Mesendoderm (in vitro differentiated cells): ENCODE measurements around the gene RAB31.
A peak's percentile ranks its signal among the peaks of the same experiment; 100 is the strongest.

Experiments
- DNase-seq: peaks from one replicate; pipeline ENCODE4 v3.0.0; 2013
- H2AK5ac ChIP-seq: 2 replicates; pipeline ENCODE4 v1.6.1; 2013; ENCODE audit warnings: low read length, inconsistent platforms
- H2BK120ac ChIP-seq: 2 replicates; pipeline ENCODE4 v1.6.1; 2013; ENCODE audit warnings: low read depth, mild to moderate bottlenecking, low read length, moderate library complexity, mixed read lengths
- H2BK15ac ChIP-seq: replicated peaks from 2 replicates; pipeline ENCODE4 v1.6.1; 2013; ENCODE audit warnings: low read depth, mild to moderate bottlenecking, moderate library complexity
- H2BK5ac ChIP-seq: 2 replicates; pipeline ENCODE4 v1.6.1; 2013; ENCODE audit warnings: low read length, inconsistent platforms
- H3K18ac ChIP-seq: 2 replicates; pipeline ENCODE4 v1.6.1; 2013; ENCODE audit warnings: mild to moderate bottlenecking, low read length, mixed read lengths
- H3K23ac ChIP-seq: one replicate; pipeline ENCODE4 v1.6.1; 2013; ENCODE audit warnings: low read length
- H3K27ac ChIP-seq: 2 replicates; pipeline ENCODE4 v1.5.1; 2013; ENCODE audit warnings: low read depth, mild to moderate bottlenecking, inconsistent platforms, low read length, moderate library complexity
- H3K27me3 ChIP-seq: 2 replicates; pipeline ENCODE4 v1.6.1; 2013; ENCODE audit warnings: low read length, control low read depth, mild to moderate bottlenecking, inconsistent platforms; ENCODE audit not compliant: insufficient read depth, poor library complexity
- H3K36me3 ChIP-seq: 2 replicates; pipeline ENCODE4 v1.6.1; 2013; ENCODE audit warnings: low read length, inconsistent platforms; ENCODE audit not compliant: control insufficient read depth, insufficient read depth
- H3K4ac ChIP-seq: one replicate; pipeline ENCODE4 v1.6.1; 2013; ENCODE audit warnings: low read depth, mild to moderate bottlenecking, low read length, moderate library complexity
- H3K4me1 ChIP-seq: 2 replicates; pipeline ENCODE4 v1.6.1; 2013; ENCODE audit warnings: low read depth, low read length, inconsistent platforms; ENCODE audit not compliant: control insufficient read depth
- H3K4me2 ChIP-seq: 2 replicates; pipeline ENCODE4 v1.6.1; 2013; ENCODE audit warnings: low read length
- H3K4me3 ChIP-seq: 2 replicates; pipeline ENCODE4 v1.5.1; 2013; ENCODE audit warnings: mild to moderate bottlenecking, low read length
- H3K56ac ChIP-seq: one replicate; pipeline ENCODE4 v1.6.1; 2013; ENCODE audit warnings: low read length
- H3K79me1 ChIP-seq: 2 replicates; pipeline ENCODE4 v1.6.1; 2013; ENCODE audit warnings: low read length, inconsistent platforms
- H3K79me2 ChIP-seq: 2 replicates; pipeline ENCODE4 v1.6.1; 2013; ENCODE audit warnings: mild to moderate bottlenecking, low read length; ENCODE audit not compliant: control insufficient read depth, insufficient read depth
- H3K9ac ChIP-seq: 2 replicates; pipeline ENCODE4 v1.6.1; 2013; ENCODE audit warnings: low read length, inconsistent platforms
- H4K5ac ChIP-seq: one replicate; pipeline ENCODE4 v1.6.1; 2013; ENCODE audit warnings: low read length
- H4K8ac ChIP-seq: one replicate; pipeline ENCODE4 v1.6.1; 2013; ENCODE audit warnings: low read depth, mild to moderate bottlenecking, control low read depth, low read length, moderate library complexity
- WGBS: extraction: QIAGEN DNeasy Blood & Tissue Kit; methylation state at CpG from one replicate; pipeline ENCODE4 v1.1.7; 2013; ENCODE audit warnings: low lambda C conversion rate, missing lambda C conversion rate; ENCODE audit not compliant: insufficient coverage; ENCODE audit errors: extremely low coverage; 5-methylcytosine and 5-hydroxymethylcytosine counted together

The RAB31 gene

DNA sequence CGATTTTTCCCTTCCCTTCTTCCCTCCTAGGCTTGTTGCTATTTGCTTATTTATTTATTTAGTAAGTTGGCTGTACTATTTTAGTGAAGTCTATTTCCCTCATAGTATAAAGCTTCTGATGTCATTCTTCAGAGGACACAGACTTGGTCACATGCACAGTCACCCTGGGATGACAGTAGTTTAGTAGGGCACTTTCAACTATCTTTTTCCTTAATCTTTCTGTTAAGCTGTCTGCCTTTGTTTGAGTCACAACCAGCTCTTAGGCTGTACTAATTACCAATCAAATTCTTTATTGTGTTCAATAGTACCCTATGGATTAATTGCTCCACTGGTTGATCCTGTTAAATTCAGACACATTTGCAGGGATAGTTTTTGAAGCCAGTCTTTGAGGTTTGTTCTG lies 26.9 kb upstream of the RAB31 start:
- H3K27ac ChIP-seq: no peak overlapping the region
- no peak for DNase-seq
- H2BK120ac ChIP-seq: no peak overlapping the region
- H2AK5ac ChIP-seq: no peak overlapping the region
- H3K79me2 ChIP-seq: no peaks in the 10 kb centered on the region
- H3K27me3 ChIP-seq: no peaks in the 10 kb centered on the region
- no peaks in the 10 kb centered on the region for H3K4me1 ChIP-seq
- H3K36me3 ChIP-seq: no peaks in the 10 kb centered on the region
- no peaks in the 10 kb centered on the region for H3K79me1 ChIP-seq
- no peak overlapping the region for H4K8ac ChIP-seq
- H3K56ac ChIP-seq: no peak overlapping the region
- no CpG with 5 or more reads among the region's 1 CpG for WGBS
- H3K18ac ChIP-seq: no peak overlapping the region
- no peak overlapping the region for H3K9ac ChIP-seq
- H3K4me3 ChIP-seq: no peak overlapping the region
- no peak overlapping the region for H2BK5ac ChIP-seq
- H3K4ac ChIP-seq: no peak overlapping the region
- H2BK15ac ChIP-seq: no peak overlapping the region
- no peak overlapping the region for H4K5ac ChIP-seq
- H3K4me2 ChIP-seq: no peak overlapping the region
- H3K23ac ChIP-seq: no peak overlapping the region

DNA sequence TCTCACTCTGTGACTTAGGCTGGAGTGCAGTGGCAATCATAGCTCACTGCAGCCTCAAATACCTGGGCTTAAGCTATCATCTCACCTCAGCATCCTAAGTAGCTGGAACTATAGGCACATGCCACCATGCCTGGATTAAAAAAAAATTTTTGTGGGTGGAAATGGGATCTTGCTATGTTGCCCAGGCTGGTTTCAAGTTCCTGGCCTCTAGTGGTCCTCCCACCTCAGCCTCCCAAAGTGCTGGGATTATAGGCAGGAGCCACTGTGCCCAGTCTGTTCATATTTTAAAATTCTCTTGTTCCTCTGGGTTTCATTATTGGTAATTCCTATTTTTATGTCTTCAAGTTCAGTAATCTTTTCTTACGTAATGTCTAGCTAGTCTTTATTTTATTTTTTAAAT lies 25.5 kb upstream of the RAB31 start:
- H3K4ac ChIP-seq: no peak overlapping the region
- H4K8ac ChIP-seq: no peak overlapping the region
- H2AK5ac ChIP-seq: no peak overlapping the region
- no peak overlapping the region for H3K4me3 ChIP-seq
- H3K56ac ChIP-seq: no peak overlapping the region
- H3K4me1 ChIP-seq: no peaks in the 10 kb centered on the region
- H2BK120ac ChIP-seq: no peak overlapping the region
- H3K18ac ChIP-seq: no peak overlapping the region
- H3K27me3 ChIP-seq: no peaks in the 10 kb centered on the region
- no peak overlapping the region for H3K27ac ChIP-seq
- H3K79me1 ChIP-seq: no peaks in the 10 kb centered on the region
- no peak for DNase-seq
- no peak overlapping the region for H4K5ac ChIP-seq
- H2BK15ac ChIP-seq: no peak overlapping the region
- H2BK5ac ChIP-seq: no peak overlapping the region
- no CpG with 5 or more reads among the region's 1 CpG for WGBS
- no peak overlapping the region for H3K9ac ChIP-seq
- no peak overlapping the region for H3K4me2 ChIP-seq
- H3K36me3 ChIP-seq: no peaks in the 10 kb centered on the region
- no peaks in the 10 kb centered on the region for H3K79me2 ChIP-seq
- no peak overlapping the region for H3K23ac ChIP-seq

DNA sequence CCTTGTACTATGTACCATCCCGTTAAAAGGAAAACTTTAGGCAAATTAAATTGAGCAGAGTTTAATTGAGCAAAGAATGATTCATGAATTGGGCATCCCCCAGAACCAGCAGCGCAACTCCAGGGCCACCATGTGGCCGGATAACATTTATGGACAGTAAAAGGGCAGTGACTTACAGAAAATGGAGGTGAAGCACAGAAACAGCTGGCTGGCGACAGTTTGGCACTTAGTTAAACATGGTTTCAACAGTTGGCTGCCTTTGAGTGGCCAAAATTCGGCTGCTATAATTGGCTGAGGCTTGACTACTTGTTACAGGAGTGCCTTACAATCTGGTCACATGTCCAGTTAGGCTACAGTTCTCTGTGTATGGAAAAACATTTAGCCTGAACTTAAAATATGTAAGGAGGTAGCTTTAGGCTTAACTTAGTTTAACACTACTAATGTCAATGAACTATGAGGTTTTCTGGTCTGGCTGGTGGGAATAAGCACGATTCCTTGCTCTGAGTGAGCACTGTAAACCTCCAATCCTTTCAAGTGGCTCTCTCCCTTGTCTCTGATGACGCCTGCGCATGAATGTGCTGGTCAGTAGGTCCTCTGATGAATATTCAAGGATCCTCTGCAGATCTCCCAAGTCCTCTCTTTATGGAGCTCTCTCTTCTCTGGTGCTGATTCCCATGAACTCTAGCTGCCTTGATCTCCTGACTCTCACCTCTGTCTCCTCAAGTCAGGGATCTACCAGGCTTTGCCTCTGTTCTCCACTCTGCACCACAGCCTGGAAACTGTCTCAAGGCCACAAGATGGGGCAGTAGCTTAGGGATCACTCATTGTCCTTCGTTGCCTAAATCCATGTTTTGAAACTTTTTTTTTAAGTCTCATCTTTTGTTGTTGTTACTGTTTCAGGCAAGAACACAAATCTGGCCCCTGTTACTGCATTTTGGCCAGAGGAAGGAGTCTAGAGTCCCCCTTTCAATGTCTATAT lies 24.4 kb upstream of the RAB31 start:
- Histone ChIP-seq H3K4ac (no peak overlapping the region), H3K79me1 (no peaks in the 10 kb centered on the region), H3K79me2 (no peaks in the 10 kb centered on the region), H4K8ac (no peak overlapping the region), H4K5ac (no peak overlapping the region), H3K4me1 (no peaks in the 10 kb centered on the region), H3K4me3 (no peak overlapping the region), H2BK15ac (no peak overlapping the region), H3K27me3 (no peaks in the 10 kb centered on the region), H3K4me2 (no peak overlapping the region), H2BK120ac (no peak overlapping the region), H3K27ac (no peak overlapping the region), H2AK5ac (no peak overlapping the region), H2BK5ac (no peak overlapping the region), H3K9ac (peak overlapping the region; percentile 20), H3K36me3 (no peaks in the 10 kb centered on the region), H3K23ac (no peak overlapping the region), H3K56ac (peak overlapping the region; percentile 22), H3K18ac (no peak overlapping the region)
- WGBS: no CpG with 5 or more reads among the region's 9 CpGs
- peak; percentile 87 for DNase-seq

DNA sequence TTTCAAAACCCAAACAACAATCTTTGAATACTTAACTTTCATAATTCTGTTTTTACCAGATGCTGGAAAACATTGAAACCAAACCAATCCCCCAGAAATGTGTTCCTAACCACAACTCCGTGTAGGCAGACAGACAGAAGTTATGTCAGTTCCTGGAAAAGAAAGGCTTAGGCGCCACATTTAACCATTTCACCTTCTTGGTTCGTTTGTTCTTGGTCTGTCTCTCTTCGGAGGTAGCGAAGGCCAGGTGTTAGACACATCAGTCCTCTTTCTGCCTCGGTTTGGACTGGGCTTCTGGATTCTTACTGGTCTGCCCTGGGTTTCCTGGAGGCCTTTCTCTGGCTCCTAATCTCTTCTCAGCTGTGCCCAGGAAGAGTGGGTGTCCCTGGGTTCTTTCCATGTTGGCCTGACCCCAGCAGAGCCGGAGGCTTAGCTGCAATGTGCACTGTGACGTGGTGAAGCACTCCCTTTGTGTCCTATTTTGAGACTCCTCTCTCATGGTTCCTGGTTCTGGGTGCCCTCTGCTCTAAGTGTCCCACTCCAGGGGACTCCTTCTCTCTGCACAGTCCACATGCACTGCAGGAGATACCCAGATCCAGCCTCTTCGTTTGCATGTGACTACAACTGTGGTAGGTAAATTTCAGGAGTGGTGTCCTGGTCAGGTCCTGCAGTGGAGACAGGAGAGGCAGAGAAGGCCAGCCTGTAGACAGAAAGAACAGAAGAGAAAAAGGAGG lies 23.1 kb upstream of the RAB31 start:
- no peak overlapping the region for H3K23ac ChIP-seq
- no peak overlapping the region for H4K8ac ChIP-seq
- H3K27ac ChIP-seq: no peak overlapping the region
- no peak overlapping the region for H3K18ac ChIP-seq
- no peaks in the 10 kb centered on the region for H3K27me3 ChIP-seq
- H2BK15ac ChIP-seq: no peak overlapping the region
- H3K9ac ChIP-seq: no peak overlapping the region
- no peak overlapping the region for H2BK5ac ChIP-seq
- no peaks in the 10 kb centered on the region for H3K4me1 ChIP-seq
- H3K56ac ChIP-seq: no peak overlapping the region
- H2AK5ac ChIP-seq: no peak overlapping the region
- H3K4me2 ChIP-seq: no peak overlapping the region
- H4K5ac ChIP-seq: no peak overlapping the region
- H3K36me3 ChIP-seq: no peaks in the 10 kb centered on the region
- no peaks in the 10 kb centered on the region for H3K79me2 ChIP-seq
- no peak overlapping the region for H2BK120ac ChIP-seq
- H3K4me3 ChIP-seq: no peak overlapping the region
- no CpG with 5 or more reads among the region's 9 CpGs for WGBS
- H3K79me1 ChIP-seq: no peaks in the 10 kb centered on the region
- no peak overlapping the region for H3K4ac ChIP-seq
- no peak for DNase-seq

DNA sequence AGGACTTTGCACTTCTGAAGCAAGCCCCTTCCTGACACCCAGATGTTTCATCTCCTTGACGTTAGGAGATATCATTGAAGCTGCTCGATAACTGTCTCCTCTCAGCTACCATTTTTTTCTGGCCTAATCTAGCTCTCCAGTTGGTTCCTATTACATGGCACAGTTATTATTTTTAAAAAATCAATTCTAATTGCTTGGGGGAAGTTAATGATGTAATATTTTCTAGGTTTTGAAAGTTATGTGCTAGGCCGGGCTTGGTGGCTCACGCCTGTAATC lies 22.5 kb upstream of the RAB31 start:
- H3K27ac ChIP-seq: no peak overlapping the region
- WGBS: no CpG with 5 or more reads among the region's 4 CpGs

More for the DNA sequence above, 22.5 kb upstream of the RAB31 start:
- Histone ChIP-seq H4K5ac (no peak overlapping the region), H2BK5ac (no peak overlapping the region), H3K23ac (no peak overlapping the region), H2BK120ac (no peak overlapping the region), H3K56ac (no peak overlapping the region), H3K18ac (no peak overlapping the region), H3K79me1 (no peaks in the 10 kb centered on the region), H3K27me3 (no peaks in the 10 kb centered on the region), H2AK5ac (no peak overlapping the region), H3K4me1 (no peaks in the 10 kb centered on the region), H3K4me2 (no peak overlapping the region), H4K8ac (no peak overlapping the region), H3K36me3 (no peaks in the 10 kb centered on the region), H3K4ac (no peak overlapping the region), H3K4me3 (no peak overlapping the region), H3K9ac (no peak overlapping the region), H2BK15ac (no peak overlapping the region), H3K79me2 (no peaks in the 10 kb centered on the region)
- DNase-seq: no peak
